ENCODE measurements around the gene TBC1D17.

The TBC1D17 gene

DNA sequence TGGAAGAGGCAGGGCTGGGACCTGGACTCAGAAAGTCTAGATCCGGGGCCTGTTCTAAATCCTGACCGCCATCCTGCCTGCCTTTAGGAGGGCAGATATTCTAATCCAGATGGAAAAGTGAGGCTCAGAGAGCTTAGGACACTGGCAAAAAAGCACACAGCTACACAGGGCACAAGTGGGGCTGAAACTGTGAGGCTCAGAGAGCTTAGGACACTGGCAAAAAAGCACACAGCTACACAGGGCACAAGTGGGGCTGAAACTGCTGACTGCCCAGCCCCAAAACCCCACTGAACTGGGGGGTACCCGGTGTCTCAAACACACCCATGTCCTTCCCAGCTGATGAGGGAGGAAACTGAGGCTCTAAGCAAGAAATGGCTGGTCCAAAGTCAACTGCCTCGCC lies 2.3 kb upstream of the TBC1D17 start:
- DNase-seq = no peak

DNA sequence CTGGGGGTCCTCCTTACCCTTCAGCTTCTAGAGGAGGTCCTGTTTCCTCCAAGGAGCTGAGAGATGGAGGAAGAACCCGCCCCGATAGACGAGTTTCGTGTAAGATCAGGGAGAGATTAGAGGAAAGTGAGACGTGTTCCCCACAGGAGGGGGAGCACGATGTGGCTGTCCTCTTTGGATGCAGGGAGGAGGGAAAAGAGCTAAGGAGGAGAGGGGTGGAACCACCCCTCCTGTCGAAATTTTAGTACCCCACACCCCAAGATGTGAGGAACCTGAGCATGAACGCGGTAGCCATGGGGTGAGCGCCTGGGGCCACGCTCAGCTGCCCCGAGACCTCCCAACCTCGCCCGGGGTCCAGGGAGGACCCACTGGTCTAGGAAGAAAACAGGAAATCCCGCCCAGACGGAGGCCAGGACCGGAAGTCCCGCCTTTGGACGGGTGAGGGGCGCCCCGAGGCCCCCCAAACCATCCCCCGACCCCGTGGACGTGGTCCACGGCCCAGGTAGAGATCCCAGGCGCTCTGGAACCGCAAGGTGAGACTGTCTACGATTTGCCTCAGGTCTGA lies 1.6 kb upstream of the TBC1D17 start:
- DNase-seq = peak in 41 of 51 donors; percentile 29 to 82 (median 63)

DNA sequence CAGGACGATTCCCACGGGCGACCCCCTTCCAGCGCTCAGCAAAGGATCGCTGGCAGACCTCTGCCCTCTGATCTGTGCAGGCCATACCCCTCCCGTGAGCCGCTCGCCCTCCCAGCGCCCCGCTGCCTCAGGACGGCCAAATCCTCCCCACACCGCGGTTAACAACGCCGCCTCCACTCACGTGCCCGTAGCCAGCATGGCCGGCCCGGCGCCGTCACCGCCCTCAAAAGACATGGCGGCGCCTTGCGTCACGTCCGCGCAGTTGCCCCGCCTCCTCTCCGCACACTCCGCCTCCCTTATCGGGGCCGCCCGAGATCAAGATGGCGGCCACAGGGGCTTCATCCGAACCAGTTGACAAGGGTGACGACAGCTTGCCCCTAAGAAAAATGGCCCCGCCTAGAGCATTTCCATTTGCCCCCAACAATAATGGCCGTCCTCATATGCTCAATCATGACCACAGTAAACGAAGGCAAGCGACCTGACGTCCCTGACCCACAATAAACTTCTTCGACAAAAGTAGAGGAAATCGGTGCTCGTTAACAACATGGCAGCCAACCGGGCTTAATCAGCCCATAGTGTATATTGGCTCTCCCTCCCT lies 981 bp upstream of the TBC1D17 start:
- peak; percentile 80 to 100 (median 97) for DNase-seq

DNA sequence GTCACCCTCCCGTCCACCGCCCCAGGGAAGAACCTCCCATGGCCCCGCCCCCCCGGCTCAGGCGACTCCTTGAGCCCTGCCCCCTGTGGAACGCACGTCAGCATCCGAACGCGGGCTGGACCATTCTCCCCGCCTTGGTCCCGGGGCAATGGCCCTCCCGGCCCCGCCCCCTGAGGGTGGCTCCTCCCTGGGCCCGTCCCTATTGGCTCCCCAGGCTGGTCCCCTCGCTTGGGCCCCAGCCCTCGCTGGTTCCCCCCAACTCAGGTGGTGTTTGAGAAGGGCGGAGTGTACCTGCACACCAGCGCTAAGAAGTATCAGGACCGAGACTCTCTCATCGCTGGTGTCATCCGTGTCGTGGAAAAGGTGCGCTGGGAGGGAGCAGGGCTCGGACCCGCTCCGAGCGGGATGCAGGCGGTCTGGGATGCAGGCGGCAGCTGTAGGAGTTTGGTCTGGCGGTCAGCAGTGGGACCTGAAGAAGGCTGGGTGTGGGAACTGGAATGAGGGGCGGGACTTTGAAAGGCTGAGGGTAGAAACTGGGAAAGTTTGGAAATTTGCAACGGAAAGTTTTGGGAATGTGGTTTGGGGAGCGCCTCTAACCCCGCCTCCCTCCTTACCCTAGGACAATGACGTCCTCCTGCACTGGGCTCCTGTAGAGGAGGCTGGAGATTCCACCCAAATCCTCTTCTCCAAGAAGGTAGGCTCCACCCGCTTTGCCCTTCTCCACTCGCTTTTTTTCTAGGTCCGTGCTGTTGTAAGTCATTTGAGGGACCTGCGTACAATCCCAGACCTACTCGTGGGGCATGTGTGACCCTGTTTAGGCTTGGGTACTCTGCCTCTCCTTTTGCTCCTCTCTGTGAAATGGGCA lies 609 bp downstream of the TBC1D17 start:
- peak in 48 of 51 donors; percentile 86 to 99 (median 94) for DNase-seq

DNA sequence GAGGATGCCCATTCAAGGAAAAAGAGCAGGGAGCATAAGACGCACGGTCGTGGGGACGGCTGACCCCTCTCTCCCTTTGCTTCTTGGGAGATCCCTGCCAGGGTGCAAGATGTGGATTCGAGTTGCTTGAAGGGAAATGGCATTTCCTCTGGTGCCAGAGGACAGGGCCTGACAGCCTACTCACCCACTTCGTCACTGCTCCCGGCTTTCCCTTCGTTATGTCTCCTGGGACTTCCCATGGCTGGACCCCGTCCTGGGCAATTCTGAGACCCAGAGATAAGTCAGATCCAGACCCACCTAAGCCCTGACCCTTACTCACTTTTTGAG lies 1.2 kb downstream of the TBC1D17 start:
- DNase-seq = no peak

DNA sequence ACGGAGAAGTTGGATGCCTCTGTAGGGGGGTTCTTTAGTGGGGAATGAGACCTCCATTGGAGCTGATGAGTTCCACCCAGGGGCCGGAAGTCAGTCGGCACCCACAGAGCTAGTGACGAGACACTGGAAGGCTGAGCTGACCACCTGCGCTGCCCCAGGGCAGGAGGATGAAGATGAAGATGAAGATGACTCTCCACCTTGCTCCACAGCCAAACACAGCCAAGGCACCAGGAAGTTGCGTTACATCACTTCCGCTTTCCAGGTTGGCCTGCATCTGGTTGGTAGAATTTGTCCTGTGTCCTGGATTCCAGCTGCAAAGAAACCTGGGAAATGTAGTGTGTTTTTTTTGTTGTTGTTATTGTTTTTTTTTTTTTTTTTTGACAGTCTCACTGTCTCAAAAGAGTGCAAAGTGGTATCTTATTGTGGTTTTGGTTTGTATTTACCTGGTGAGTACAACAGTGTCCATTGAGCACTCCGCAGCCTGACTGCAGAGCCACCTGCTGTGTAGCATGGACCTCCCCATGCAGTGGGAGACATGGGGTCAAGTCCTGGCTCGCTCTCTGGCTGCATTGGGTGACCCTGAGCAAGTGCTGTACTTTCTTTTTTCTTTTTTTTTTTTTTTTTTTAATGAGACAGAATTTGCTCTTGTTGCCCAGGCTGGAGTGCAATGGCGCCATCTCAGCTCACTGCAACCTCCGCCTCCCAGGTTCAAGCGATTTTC lies 1.9 kb downstream of the TBC1D17 start:
- DNase-seq = no peak

DNA sequence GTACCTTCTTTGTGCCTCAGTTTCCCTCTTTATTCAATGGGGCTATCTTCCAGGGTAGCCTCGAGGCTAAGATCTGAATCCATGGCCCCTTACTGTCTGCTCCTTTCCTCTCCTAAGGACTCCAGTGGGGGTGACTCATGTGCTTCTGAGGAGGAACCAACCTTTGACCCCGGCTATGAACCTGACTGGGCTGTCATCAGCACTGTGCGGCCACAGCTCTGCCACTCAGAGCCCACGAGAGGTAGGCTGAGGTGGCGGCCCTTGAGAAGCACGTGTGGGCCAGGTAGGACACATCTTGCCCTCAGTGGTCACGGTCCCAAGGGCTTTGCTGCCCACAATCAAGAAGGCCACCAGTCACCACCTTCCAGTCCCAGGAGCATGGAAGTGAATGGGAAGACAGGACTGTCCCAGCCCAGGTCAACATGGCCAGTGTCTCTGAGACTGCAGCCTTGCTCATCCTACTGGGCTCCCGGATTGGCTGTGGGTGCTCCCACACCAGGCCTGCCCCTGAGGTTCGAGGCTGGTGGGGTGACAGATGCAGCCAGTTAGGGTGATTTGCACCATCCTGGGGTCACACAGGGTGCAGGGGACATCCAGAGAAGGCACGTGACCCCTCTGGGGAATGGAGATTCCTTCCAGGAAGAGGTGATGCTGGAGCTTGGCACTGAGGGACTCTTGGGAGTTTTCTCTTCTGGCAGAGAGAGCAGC lies 2.8 kb downstream of the TBC1D17 start:
- no peak for DNase-seq

DNA sequence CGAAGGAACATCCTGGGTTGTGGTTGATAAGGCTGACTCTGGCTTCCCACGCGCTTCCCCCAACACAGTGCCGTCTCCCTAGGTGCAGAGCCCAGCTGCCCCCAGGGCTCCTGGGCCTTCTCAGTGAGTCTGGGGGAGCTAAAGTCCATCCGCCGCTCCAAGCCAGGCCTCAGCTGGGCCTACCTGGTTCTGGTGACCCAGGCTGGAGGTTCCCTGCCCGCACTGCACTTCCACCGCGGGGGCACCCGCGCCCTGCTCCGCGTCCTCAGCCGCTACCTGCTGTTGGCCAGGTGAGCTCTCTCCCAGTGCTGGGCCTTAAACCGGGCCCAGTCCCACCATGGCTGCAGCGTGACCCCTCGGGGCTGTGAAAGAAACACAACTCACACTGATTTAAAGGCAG lies 3.7 kb downstream of the TBC1D17 start:
- DNase-seq = no peak

DNA sequence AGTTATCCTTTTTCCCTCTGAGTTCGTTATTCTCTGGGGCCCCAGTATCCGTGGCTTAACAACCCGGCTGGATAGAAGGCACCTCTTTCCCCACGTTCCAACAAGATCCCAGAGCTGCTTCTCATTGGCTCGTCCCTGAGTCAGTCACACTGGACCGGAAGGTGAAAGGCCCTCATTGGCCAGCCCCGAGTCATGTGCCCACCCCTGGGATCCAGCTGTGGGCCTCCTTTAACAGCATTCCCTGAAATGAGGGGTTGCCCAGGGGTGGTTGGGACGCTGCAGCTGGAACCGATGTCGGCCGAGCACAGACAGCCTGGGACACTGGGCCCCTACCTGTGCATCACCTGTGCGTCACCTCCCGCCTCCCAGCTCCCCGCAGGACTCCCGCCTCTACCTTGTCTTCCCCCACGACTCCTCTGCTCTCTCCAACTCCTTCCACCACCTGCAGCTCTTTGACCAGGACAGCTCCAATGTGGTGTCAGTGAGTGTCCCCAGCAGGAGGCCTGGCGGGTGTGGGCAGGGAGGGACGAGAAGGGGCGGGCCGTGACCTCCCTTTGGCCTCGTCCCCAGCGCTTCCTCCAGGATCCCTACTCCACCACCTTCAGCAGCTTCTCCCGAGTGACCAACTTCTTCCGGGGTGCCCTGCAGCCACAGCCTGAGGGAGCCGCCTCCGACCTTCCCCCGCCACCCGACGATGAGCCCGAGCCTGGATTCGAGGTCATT lies 4.3 kb downstream of the TBC1D17 start:
- no peak for DNase-seq

DNA sequence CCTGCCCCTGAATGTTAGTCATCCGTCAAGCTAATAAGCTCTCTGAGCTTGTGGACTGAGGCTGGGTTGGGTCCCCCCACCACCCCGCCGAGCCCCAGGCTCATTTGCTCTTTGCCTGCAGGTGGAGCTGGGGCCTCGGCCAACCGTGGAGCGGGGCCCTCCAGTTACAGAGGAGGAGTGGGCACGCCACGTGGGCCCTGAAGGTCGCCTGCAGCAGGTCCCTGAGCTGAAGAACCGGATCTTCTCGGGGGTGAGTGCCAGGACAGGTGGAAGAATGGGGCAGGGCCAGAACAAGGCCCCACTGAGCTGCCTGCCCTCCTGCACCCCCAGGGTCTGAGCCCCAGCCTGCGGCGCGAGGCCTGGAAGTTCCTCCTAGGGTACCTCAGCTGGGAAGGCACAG lies 5.1 kb downstream of the TBC1D17 start:
- no peak for DNase-seq

DNA sequence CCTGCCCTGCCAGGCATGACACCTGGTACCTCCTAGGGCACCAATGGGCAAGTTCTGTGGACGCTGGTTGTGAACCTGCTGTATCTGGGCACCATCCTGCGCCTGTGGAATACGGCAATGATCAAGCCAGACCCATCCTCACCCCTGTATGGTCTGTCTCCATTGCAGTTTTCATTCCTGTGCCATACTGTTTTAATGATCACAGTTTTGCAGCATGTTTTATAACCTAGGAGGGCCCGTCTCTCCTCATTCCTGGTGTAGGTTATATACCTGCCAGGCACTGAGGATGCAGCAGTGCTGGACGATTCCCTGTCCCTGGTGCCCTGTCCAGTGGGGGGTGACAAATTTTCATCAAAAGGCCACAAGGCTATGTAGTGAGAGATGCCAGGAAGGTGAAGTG lies 5.6 kb downstream of the TBC1D17 start:
- DNase-seq = no peak

DNA sequence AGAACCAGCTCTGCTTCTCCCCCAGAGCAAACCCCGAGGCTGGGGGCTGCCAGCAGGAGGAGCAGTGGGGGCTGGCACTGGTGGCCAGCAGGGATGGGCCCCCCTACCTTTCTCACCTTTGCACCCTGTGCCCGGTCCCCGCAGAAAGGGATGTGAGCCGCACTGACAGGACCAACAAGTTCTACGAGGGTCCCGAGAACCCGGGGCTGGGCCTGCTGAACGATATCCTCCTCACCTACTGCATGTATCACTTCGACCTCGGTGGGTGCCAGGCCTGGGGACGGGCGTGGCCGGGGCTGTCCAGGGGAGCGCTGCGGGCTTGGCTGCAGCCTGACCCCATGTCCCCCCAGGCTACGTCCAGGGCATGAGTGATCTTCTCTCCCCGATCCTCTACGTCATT lies 6.6 kb downstream of the TBC1D17 start:
- no peak for DNase-seq

DNA sequence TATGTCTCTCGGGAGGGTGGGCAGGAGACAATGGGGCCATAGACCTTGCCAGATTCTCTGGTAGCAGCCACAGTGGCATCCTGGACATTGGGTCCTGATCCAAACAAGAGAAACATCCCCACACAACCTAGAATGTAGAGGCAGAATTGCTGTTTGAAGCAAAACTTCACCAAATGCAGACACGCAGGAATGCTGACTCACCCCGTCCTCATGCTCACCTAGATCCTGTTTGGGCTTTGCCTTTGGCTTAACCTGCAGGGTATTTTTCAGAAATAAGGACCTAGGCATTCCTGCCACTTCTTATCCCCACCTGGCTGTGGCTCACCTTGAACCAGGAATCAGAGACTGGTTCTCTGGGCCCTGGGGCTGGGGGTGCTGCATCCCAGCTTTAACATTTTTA lies 7.3 kb downstream of the TBC1D17 start:
- DNase-seq = no peak

DNA sequence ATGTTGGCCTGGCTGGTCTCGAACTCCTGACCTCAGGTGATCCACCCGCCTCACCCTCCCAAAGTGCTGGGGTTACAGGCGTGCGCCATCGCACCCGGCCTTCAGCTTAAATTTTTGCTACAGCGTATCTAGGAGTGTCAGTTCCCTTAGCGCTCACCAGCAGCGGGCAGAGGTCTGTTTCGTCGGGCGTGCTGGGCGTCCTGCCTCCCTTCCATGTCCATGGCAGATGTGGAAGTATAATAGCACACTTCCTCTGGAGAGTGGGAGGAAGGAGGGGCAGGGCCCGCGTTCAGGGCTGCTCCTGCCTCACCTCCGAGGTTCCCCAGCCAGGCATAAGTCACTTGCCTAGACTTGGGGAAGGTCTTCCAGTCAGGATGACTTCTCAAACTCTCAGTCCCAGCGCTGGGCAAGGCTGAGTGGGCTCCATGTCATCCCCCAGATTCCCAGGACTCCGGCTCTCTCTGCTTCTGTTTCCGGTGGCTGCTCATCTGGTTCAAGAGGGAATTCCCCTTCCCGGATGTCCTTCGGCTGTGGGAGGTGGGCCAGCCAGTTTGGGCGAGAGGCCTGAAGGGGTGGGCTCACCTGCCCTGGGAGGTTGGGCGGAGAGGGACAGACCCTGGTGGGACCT lies 9.6 kb downstream of the TBC1D17 start:
- no peak for DNase-seq

DNA sequence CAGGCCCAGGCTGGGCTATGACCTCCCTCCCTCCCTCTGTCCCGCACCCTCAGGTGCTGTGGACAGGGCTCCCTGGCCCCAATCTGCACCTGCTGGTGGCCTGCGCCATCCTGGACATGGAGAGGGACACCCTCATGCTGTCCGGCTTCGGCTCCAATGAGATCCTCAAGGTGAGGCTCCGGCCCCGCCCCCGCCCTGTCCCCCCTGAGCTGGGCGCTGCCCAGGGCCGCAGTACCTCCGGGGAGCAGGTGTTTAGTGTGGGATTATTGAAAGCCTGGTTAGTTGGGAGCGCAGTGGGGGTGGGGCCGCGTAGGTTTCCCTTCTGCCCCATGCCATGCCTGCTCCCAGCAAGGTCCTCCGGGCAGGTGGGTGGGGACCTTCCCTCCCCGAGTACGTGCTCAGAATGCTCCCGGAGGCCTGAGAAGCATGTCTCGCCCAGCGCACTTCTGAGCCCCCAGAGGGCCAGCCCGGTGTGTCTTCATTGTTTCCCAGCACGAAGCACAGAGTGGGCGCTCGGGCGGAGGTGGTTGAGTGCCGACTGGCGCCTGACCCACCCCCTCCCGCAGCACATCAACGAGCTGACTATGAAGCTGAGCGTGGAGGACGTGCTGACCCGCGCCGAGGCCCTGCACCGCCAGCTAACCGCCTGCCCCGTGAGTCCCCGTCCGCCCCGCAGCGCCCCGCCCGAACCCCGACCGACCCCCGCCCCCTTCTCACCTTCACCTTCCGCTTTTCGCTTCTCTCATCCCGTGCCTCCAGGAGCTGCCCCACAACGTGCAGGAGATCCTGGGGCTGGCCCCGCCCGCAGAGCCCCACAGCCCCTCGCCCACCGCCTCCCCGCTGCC lies 10.4 kb downstream of the TBC1D17 start:
- DNase-seq = no peak

DNA sequence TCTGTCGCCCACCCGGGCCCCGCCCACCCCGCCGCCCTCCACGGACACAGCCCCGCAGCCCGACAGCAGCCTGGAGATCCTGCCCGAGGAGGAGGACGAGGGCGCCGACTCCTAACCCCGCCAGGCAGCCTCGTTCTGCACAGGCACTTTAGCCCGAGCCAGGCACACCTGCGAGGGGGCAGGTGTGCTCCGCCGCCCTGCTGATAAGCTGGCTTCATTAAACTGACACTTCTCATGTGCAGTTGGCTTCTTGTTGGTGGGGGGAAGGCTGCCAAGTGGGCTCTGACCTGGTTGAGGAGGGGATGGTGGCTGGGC lies 11.0 kb downstream of the TBC1D17 start:
- no peak for DNase-seq

DNA sequence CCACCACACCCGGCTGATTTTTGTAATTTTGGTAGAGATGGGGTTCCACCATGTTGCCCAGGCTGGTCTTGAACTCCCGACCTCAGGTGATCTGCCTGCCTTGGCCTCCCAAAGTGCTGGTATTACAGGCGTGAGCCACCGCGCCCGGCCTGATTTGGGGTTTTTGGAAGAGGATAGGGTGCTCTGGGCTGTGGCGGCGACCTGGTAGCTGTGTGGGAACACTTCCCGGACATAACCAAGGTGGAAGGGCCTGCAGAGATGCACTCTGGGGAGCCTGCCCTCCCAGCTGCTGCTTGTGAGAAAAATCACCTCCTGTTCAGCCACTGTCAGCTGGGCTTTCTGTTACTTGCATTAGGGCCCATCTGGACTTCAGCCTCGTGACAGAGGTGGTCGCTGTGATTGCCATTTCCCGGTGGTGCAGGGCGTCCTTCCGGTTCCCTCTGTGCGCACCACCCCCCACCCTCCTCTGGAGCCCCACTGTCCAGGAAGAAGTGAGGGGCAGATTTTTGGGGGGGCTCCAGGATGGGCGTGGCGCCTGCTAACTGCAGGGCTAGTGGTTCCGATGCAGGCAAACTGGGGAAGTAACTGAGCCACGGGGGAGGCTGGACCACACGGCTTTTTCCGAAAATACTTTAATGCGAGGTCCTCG lies 11.7 kb downstream of the TBC1D17 start:
- DNase-seq = no peak

DNA sequence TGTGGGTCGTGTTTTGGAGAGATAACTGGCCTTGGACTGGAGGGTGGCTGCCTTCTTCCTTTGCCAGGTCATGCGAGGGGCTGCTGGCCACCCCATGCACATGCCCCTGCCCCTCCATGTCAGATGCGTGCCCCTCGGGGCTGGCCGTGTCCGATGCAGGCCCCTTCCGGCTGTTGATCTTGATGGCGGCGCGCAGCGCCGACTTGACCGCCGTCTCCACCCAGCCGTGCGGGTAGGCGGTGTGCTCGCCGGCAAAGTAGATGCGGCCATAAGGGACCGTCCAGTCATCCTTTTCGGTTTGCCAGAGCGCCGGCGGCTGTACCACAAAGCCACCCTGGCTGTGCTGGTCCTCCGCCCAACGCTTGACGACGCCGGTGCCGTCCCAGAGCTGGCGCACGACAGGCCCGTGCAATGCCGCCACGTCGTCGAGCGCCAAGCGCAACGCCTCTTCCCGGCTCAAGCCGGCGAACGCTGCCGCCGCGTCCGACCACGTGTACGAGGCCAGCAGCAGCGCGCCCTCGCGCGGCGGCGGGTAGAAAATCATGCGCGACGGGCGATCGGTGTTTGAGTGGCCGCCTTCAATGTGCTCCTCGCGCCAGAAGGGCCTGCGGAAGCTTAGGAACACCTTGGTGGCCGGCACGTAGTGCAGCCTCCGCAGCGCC lies 12.3 kb downstream of the TBC1D17 start:
- DNase-seq = peak in 39 of 51 donors; percentile 6 to 76 (median 28)
